ENCODE measurements around the gene SEMA3B.
"Not testable (repeated sequence)": the region's sequence is repeated elsewhere in the genome, so short reads cannot be mapped to it uniquely, and the experiment has no call there.

Gene SEMA3B

GRCh38 chr3:50242851-50243542 lies 25.9 kb upstream of the SEMA3B start:
- H3K27me3 ChIP-seq (replicated peaks; ENCODE audit: insufficient read depth, low read length), result no peaks in the 10 kb centered on the region
- H3F3A ChIP-seq (ENCODE audit: insufficient read depth, low read length), result peaks cover 21% of the 10 kb centered on the region
- no peak overlapping the region for H3K9ac ChIP-seq (ENCODE audit: low read length)
- TF ChIP-seq CTCF (IDR thresholded peaks at IDR 0.05; ENCODE audit: low read length) (no peak), EZH2phosphoT487 (IDR thresholded peaks at IDR 0.05; ENCODE audit: low read length) (no peak)
- H3K27ac ChIP-seq (ENCODE audit: low read length), result no peak overlapping the region
- no peak overlapping the region for H3K4me3 ChIP-seq (ENCODE audit: low read length)
- no peaks in the 10 kb centered on the region for H4K20me1 ChIP-seq (ENCODE audit: insufficient read depth, low read length)
- no peaks in the 10 kb centered on the region for H3K36me3 ChIP-seq (replicated peaks; ENCODE audit: insufficient read depth, low read length)
- H3K4me2 ChIP-seq (ENCODE audit: low read depth, low read length), result no peak overlapping the region
- peaks cover 19% of the 10 kb centered on the region for H3K4me1 ChIP-seq (ENCODE audit: low read length)
- no peaks in the 10 kb centered on the region for H3K9me3 ChIP-seq (replicated peaks; ENCODE audit: insufficient read depth, low read length)
- H2AFZ ChIP-seq (ENCODE audit: low read length), result no peak overlapping the region
- H3K9me2 ChIP-seq (replicated peaks; ENCODE audit: insufficient read depth, low read length), result no peaks in the 10 kb centered on the region
- no peak for DNase-seq
- peaks cover 96% of the 10 kb centered on the region for H3K79me2 ChIP-seq (ENCODE audit: low read length)

GRCh38 chr3:50243543-50243895 lies 25.4 kb upstream of the SEMA3B start:
- Histone ChIP-seq H3K4me1 (ENCODE audit: low read length) (peaks cover 14% of the 10 kb centered on the region), H3K36me3 (replicated peaks; ENCODE audit: insufficient read depth, low read length) (no peaks in the 10 kb centered on the region), H3K9ac (ENCODE audit: low read length) (no peak overlapping the region), H3F3A (ENCODE audit: insufficient read depth, low read length) (peaks cover 21% of the 10 kb centered on the region), H3K9me2 (replicated peaks; ENCODE audit: insufficient read depth, low read length) (no peaks in the 10 kb centered on the region), H3K4me3 (ENCODE audit: low read length) (no peak overlapping the region), H2AFZ (ENCODE audit: low read length) (no peak overlapping the region), H3K4me2 (ENCODE audit: low read depth, low read length) (no peak overlapping the region), H3K9me3 (replicated peaks; ENCODE audit: insufficient read depth, low read length) (no peaks in the 10 kb centered on the region), H3K27me3 (replicated peaks; ENCODE audit: insufficient read depth, low read length) (no peaks in the 10 kb centered on the region), H3K79me2 (ENCODE audit: low read length) (peaks cover 96% of the 10 kb centered on the region), H4K20me1 (ENCODE audit: insufficient read depth, low read length) (no peaks in the 10 kb centered on the region), H3K27ac (ENCODE audit: low read length) (no peak overlapping the region)
- TF ChIP-seq CTCF (IDR thresholded peaks at IDR 0.05; ENCODE audit: low read length), result no peak
- TF ChIP-seq EZH2phosphoT487 (IDR thresholded peaks at IDR 0.05; ENCODE audit: low read length), result no peak
- no peak for TF ChIP-seq EZH2 (optimal IDR thresholded peaks at IDR 0.05; ENCODE audit: low read depth, low read length)
- DNase-seq, result no peak

GRCh38 chr3:50244813-50245212 lies 24.1 kb upstream of the SEMA3B start:
- Histone ChIP-seq H3F3A (ENCODE audit: insufficient read depth, low read length) (peaks cover 21% of the 10 kb centered on the region), H3K79me2 (ENCODE audit: low read length) (peaks cover 96% of the 10 kb centered on the region), H3K4me1 (ENCODE audit: low read length) (peaks cover 13% of the 10 kb centered on the region)
- not testable (repeated sequence) for H4K20me1 ChIP-seq (ENCODE audit: insufficient read depth, low read length); H3K4me3 ChIP-seq (ENCODE audit: low read length); H3K27me3 ChIP-seq (replicated peaks; ENCODE audit: insufficient read depth, low read length); H3K9me3 ChIP-seq (replicated peaks; ENCODE audit: insufficient read depth, low read length); H3K27ac ChIP-seq (ENCODE audit: low read length); H3K4me2 ChIP-seq (ENCODE audit: low read depth, low read length); H2AFZ ChIP-seq (ENCODE audit: low read length); H3K36me3 ChIP-seq (replicated peaks; ENCODE audit: insufficient read depth, low read length); H3K9ac ChIP-seq (ENCODE audit: low read length); DNase-seq; H3K9me2 ChIP-seq (replicated peaks; ENCODE audit: insufficient read depth, low read length)

- H3K4me1 ChIP-seq (ENCODE audit: low read length), result peaks cover 13% of the 10 kb centered on the region
- H3F3A ChIP-seq (ENCODE audit: insufficient read depth, low read length), result peaks cover 21% of the 10 kb centered on the region
- H3K27ac ChIP-seq (ENCODE audit: low read length), result peak overlapping the region; percentile 81; the same call in 1 of the 2 replicates
- DNase-seq, result no peak
- H3K27me3 ChIP-seq (replicated peaks; ENCODE audit: insufficient read depth, low read length), result no peaks in the 10 kb centered on the region
- H3K4me2 ChIP-seq (ENCODE audit: low read depth, low read length), result peak overlapping the region; percentile 74
- H3K79me2 ChIP-seq (ENCODE audit: low read length), result peaks cover 96% of the 10 kb centered on the region
- peaks cover 8% of the 10 kb centered on the region; the same call in 1 of the 2 replicates for H4K20me1 ChIP-seq (ENCODE audit: insufficient read depth, low read length)
- peak overlapping the region; percentile 52 for H3K4me3 ChIP-seq (ENCODE audit: low read length)
- TF ChIP-seq EZH2phosphoT487 (IDR thresholded peaks at IDR 0.05; ENCODE audit: low read length) (no peak), CTCF (IDR thresholded peaks at IDR 0.05; ENCODE audit: low read length) (no peak), EZH2 (optimal IDR thresholded peaks at IDR 0.05; ENCODE audit: low read depth, low read length) (no peak)
- H3K36me3 ChIP-seq (replicated peaks; ENCODE audit: insufficient read depth, low read length), result no peaks in the 10 kb centered on the region
- H3K9ac ChIP-seq (ENCODE audit: low read length), result peak overlapping the region; percentile 47; the same call in 1 of the 2 replicates
- H2AFZ ChIP-seq (ENCODE audit: low read length), result no peak overlapping the region
- no peaks in the 10 kb centered on the region for H3K9me3 ChIP-seq (replicated peaks; ENCODE audit: insufficient read depth, low read length)
- no peaks in the 10 kb centered on the region for H3K9me2 ChIP-seq (replicated peaks; ENCODE audit: insufficient read depth, low read length)
These were observed 23.6 kb upstream of the SEMA3B start for GRCh38 chr3:50245251-50245745.
